HG03442 (cell line): ENCODE data around the gene UTP3.
"Not testable (repeated sequence)": the region's sequence is repeated elsewhere in the genome, so short reads cannot be mapped to it uniquely, and the experiment has no call there.

Experiments used
- ATAC-seq: cut with Tn5 transposase; IDR thresholded peaks from one replicate; pipeline ENCODE4 v1.9.1; 2021; ENCODE audit warnings: mild to moderate bottlenecking, moderate library complexity; ENCODE audit not compliant: unreplicated experiment

The UTP3 gene

DNA sequence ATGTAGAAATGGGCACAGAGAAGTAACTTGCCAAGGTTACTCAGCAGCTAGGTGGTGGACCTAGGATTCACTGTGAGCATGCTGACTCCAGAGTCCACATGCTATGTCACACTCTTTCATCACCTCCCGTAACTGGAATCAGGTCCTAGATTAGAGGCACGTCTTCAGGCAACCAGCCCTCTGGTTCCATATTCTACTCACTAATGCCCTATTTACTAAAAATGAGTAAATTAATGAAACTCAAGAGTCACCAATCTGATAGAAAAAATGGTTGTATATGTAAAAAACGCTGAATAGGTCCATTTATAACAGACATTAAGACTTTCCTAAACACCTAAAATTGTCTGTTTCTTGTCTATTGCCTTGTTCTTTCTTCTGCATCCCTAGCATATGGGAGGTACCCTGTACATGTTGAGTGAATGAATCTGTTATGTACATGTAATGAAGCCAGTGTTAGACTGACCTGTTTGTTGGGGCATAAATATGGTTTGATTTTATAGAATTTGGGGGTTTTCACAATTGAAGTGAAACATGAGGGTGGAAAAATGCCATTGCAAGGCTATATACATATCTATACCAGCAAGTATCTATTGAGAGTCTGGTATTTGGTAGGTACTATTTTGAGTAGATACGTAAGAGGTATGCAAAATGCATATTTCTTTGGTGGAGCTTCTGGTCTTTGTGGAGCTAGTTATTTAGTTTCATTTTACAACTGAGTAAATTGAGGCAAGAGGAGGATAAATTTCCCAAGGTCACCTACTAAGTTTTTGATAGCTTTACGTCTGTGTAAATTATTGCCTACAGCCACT lies 26.0 kb downstream of the UTP3 start:
- peak; percentile 56 for ATAC-seq

DNA sequence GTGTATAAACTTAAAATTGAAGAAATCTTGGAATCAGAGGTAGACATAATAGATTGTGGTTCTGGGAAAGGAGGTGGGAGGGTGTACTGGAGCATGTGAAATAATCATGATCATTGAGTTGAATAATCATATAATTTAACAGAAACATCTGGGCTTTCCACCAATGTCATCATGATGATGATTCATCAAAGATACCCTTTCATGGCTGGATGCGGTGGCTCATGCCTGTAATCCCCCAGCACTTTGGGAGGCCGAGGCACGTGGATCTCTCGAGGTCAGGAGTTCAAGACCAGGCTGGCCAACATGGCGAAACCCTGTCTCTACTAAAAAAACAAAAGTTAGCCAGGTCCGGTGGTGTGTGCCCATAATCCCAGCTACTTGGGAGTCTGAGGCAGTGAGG lies 26.8 kb downstream of the UTP3 start:
- ATAC-seq, result no peak

DNA sequence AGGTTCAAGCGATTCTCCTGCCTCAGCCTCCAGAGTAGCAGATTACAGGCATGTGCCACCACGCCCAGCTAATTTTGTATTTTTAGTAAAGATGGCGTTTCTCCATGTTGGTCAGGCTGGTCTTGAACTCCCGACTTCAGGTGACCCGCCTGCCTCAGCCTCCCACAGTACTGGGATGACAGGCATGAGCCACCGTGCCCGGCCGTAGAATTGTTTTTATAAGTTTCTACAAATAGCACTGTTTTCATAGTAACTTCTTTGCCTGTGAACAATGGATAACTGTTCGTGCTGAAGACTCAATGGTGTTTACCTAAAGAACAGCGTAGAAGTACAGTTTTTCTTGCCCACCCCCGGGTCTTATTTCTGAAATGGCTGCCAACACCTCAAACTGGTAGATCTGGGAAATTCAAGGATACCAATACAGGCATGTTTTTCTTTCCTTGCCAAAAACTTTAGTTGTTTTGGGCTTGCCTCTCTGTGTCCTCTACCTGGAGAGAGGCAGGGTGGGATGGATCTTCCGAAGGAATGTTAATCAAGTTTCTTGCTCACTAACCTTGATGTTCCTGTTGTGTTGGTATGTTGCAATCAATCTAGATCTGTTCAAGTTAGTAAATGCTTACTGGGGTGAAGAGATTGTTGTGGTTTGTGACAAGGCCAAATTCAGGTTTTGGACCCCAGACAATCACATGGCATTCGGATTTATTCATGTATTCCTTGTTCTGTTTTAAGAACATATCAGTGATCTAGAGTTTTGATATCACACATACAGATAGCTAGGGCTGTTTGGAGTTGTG lies 30.7 kb downstream of the UTP3 start:
- no peak for ATAC-seq

DNA sequence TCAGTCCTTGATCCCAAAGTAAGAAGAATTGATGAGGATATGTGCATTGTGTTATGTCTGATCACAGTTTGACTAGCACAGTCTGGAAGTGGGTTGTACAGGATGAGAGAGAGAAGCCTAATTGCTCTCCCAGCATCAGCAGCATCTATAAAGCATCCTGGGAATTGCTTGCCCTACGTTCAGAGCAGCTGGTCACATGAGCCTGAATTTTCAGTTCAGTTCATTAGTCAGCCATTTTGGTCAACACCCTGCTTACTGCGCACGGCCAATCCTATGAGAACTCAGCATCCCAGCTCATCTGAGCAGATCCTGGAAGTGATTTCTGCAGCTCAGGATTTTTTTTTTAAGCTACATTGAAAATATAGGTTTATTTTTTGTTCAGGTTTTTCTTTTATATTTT lies 33.4 kb downstream of the UTP3 start, which contains the start of gene RUFY3:
Gene RUFY3 (plus strand): TSS at position 218 of the 400 bp plus-strand sequence. CDS start 610 bp downstream, outside the sequence.
- ATAC-seq, result no peak

- ATAC-seq, result no peak
These were observed 34.0 kb downstream of the UTP3 start for GRCh38 chr4:70722199-70722791.

DNA sequence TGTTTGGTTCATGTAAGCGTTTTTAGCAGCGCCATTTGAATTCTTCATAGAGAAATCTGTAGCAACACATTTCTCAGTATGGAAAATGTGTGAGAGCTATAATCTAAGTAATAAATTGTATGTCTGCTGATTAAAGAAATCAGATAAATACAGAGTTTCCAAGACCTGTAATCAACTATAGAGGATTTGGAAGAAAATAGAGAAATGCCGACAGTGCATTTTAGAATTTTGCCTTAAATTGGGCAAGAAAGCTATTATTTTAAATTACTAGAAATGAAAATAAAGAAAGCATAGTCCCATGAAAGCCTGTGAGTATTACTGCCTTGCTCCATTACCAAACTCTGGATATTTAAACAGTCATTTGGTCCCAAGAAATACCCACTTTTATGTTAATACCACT lies 36.1 kb downstream of the UTP3 start:
- no peak for ATAC-seq

- ATAC-seq, result no peak
These were observed 37.3 kb downstream of the UTP3 start for GRCh38 chr4:70725633-70726032.

DNA sequence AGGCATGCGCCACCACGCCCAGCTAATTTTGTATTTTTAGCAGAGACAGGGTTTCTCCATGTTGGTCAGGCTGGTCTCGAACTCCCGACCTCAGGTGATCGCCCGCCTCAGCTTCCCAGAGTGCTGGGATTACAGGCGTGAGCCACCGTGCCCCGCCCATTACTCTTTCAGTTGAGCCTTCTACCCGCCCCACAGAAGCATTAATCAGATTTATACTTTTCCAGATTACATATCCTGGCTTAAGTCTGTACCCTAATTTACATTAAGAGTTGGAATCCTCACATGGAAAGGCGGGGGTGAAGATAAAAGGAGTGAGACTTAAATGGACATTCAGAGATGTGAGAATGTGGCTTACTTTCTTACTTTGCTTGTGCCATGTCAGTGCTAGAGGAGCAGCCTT lies 38.2 kb downstream of the UTP3 start:
- ATAC-seq, result not testable (repeated sequence)

DNA sequence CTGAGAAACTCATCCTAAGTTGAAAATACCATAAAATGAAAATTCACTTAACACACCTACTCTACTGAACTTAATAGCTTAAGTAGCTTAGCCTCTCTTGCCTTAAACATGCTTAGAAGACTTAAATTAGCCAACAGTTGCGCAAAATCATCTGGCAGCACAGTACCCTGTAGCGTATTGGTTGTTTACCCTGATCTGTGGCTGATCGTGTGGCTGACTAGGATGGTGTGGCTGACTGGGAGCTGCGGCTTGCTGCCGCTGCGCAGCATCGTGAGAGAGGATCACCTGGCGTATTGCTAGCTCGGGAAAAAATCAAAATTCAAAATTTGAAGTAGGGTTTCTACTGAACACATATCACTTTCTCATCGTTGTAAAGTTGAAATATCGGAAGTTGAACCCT lies 39.8 kb downstream of the UTP3 start:
- no peak for ATAC-seq

DNA sequence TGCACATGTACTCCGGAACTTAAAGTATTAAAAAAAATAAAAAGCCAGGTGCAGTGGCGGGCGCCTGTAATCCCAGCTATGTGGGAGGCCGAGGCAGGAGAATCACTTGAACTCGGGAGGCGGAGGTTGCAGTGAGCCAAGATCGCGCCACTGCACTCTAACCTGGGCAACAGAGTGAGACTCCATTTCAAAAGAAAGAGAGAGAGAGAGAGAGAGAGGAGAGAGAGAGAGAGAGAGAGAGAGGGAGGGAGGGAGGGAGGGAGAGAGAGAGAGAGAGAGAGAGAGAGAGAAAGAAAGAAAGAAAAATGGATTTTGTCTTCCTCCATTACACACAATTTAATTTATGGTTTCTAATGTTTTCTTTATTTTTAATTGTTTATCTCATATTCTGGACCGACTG lies 44.5 kb downstream of the UTP3 start:
- ATAC-seq, result not testable (repeated sequence)

DNA sequence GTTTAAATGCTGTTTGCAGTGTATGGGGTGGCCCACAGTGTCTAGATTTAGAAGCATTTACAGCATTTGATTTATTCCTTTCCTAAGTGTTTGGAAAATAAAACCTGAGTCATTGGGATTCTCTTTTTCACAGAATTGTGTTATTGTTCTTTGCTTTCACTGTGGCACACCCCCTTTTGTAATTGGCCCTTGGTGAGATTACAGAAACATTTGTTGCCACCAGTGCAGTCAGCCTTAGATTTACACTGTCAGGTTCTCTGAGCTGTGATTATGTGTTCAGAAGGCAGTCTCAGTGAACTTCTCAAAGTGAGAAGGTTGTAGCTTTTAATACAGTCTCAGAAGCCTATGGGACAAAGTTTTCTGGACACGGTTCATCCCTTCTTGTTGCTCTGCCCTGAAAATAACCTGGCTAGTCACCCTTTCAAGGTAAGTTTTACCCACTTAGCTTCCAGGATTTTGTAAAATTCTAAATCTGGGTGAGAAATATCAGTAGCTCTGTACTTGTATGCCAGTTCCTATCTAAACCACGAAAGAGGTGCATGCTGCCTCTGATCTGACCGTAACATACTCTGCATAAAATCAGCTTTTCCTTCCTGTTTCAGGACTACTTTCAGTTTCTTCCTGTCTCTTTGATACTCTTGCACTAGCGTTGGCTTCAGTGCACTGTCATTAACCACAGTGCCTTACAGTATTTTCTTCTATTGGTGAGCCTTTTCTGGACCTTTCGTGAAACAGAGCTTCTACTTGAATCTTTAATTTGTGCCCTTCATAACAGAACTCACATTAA lies 46.0 kb downstream of the UTP3 start:
- ATAC-seq, result peak; percentile 89

GRCh38 chr4:70734971-70735370 lies 46.6 kb downstream of the UTP3 start:
- ATAC-seq, result no peak

GRCh38 chr4:70735915-70736314 lies 47.6 kb downstream of the UTP3 start:
- ATAC-seq, result not testable (repeated sequence)

GRCh38 chr4:70737006-70737405 lies 48.7 kb downstream of the UTP3 start:
- no peak for ATAC-seq

- ATAC-seq, result no peak
These were observed 49.1 kb downstream of the UTP3 start for GRCh38 chr4:70737409-70737808.

GRCh38 chr4:70739496-70740337 lies 51.4 kb downstream of the UTP3 start:
- ATAC-seq, result no peak
